Large intestine (tissue), 3 donors: Measurements from ENCODE around the gene CRYBG3. TPM values are rescaled to one million over a fixed set of nuclear protein-coding genes. Genes with fewer than 3 reads are reported as not detected.
"Not testable (repeated sequence)": the region's sequence is repeated elsewhere in the genome, so short reads cannot be mapped to it uniquely, and the experiment has no call there.

Source experiments
- DNase-seq, 2 donors: peaks; one replicate each; pipeline versions ENCODE4 v3.0.0 to v3.0.0-alpha.2; 2013
- H3K27ac ChIP-seq: one replicate; pipeline ENCODE4 v1.5.1; 2013; ENCODE audit warnings: low read length
- H3K27me3 ChIP-seq: 2 replicates; pipeline ENCODE4 v1.6.1; 2013; ENCODE audit warnings: low read length; ENCODE audit not compliant: control insufficient read depth, insufficient read depth
- H3K36me3 ChIP-seq: 2 replicates; pipeline ENCODE4 v1.6.1; 2013; ENCODE audit warnings: low read length; ENCODE audit not compliant: control insufficient read depth, insufficient read depth
- H3K4me1 ChIP-seq: one replicate; pipeline ENCODE4 v1.6.1; 2013; ENCODE audit warnings: low read length; ENCODE audit not compliant: control insufficient read depth, insufficient read depth
- H3K4me3 ChIP-seq: one replicate; pipeline ENCODE4 v1.5.1; 2013; ENCODE audit warnings: low read length
- H3K9me3 ChIP-seq: one replicate; pipeline ENCODE4 v1.6.1; 2013; ENCODE audit warnings: mild to moderate bottlenecking, low read depth, low read length, moderate library complexity; ENCODE audit not compliant: control insufficient read depth
- WGBS: methylation state at CpG from one replicate; pipeline ENCODE4 v1.1.5; 2013; ENCODE audit warnings: low lambda C conversion rate; ENCODE audit not compliant: insufficient coverage; 5-methylcytosine and 5-hydroxymethylcytosine counted together
- polyA plus RNA-seq: library from polyadenylated mRNA; unstranded; fragments of 120-200 nt; gene quantifications from one replicate; pipeline ENCODE4 v1.2.1, GENCODE V29; 2013

CRYBG3 gene
- polyA plus RNA-seq, 1 donor, result 8.9 TPM

DNA sequence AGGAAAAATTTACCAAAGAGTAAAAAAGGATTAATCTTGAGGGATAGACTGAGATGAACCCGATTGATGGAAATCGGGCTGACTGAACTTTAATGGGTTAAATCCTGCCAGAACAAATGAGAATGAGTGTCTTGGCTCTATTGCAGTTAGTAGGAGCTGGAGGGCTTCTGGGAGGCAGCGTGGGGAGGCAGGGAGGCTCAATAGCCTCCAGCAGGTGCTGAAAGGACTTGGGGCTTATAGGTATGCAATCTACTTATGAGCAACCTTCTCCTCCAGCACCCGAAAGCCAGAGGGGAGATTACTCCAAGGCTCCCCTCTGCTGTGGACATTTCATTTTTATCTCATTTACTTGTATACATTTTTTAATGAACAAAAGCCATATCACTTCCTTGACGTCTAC is 1.0 kb upstream of the CRYBG3 start:
- H3K27me3 ChIP-seq, result peaks cover 2% of the 10 kb centered on the region
- no peaks in the 10 kb centered on the region for H3K36me3 ChIP-seq
- WGBS, result 67% methylated on average over 1 of the region's 5 CpGs
- no peaks in the 10 kb centered on the region for H3K4me1 ChIP-seq
- peak overlapping the region; percentile 55 for H3K4me3 ChIP-seq
- no peak for DNase-seq
- H3K27ac ChIP-seq, result peak overlapping the region; percentile 82
- no peaks in the 10 kb centered on the region for H3K9me3 ChIP-seq

DNA sequence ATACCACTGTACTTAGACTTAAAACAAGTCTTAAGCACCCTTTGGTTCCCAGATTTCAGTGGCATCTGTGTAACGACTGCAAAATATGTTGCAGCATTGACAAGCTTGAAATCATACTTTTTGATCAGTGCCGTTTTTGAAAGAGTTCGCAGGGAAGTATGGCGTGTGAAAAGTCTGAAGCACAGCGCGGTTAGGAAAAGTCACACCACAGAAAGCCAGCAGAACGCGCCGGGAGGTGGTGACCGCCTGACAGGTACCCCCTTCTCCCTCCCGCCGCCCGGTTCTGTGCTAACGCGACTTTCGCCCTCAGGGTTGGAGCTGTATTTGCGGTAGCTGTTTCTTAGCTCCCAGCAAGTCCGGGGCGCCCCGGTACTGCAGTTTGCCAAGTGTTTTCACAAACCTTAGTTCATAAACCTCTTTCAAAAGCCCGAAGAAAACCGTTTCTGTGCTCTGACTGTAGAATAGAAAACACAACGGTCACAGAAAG is 481 bp upstream of the CRYBG3 start:
- no peak for DNase-seq
- Histone ChIP-seq H3K27me3 (peaks cover 2% of the 10 kb centered on the region), H3K27ac (peak overlapping the region; percentile 82), H3K36me3 (no peaks in the 10 kb centered on the region), H3K9me3 (no peaks in the 10 kb centered on the region), H3K4me1 (no peaks in the 10 kb centered on the region), H3K4me3 (peak overlapping the region; percentile 55)
- no CpG with 5 or more reads among the region's 23 CpGs for WGBS

DNA sequence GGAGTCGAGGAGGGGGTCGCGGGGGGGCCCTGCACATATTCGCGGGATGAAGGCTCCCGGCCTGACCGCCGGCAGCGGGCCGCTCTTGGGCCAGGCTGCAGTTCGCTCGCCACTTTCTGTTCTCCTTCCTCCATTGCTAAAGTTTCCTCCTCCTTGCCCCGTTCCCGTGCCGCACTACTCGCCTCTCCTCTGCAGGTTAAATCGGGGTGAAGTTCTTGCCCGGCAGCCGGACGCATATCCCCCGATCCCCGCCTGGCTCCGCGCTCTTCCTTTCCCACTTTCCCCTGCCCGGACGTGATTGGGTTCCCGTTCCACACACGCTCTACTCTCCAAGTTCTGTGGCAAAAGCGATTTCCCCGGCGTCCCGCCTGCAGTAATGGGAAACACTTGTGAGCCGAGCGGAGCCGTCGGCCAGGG is 556 bp downstream of the CRYBG3 start:
- H3K4me1 ChIP-seq, result no peaks in the 10 kb centered on the region
- DNase-seq, result peak in 1 of 2 donors; percentile 58
- no CpG with 5 or more reads among the region's 36 CpGs for WGBS
- H3K27ac ChIP-seq, result peak overlapping the region; percentile 77
- H3K9me3 ChIP-seq, result no peaks in the 10 kb centered on the region
- peaks cover 2% of the 10 kb centered on the region for H3K27me3 ChIP-seq
- no peaks in the 10 kb centered on the region for H3K36me3 ChIP-seq
- peak overlapping the region; percentile 77 for H3K4me3 ChIP-seq

DNA sequence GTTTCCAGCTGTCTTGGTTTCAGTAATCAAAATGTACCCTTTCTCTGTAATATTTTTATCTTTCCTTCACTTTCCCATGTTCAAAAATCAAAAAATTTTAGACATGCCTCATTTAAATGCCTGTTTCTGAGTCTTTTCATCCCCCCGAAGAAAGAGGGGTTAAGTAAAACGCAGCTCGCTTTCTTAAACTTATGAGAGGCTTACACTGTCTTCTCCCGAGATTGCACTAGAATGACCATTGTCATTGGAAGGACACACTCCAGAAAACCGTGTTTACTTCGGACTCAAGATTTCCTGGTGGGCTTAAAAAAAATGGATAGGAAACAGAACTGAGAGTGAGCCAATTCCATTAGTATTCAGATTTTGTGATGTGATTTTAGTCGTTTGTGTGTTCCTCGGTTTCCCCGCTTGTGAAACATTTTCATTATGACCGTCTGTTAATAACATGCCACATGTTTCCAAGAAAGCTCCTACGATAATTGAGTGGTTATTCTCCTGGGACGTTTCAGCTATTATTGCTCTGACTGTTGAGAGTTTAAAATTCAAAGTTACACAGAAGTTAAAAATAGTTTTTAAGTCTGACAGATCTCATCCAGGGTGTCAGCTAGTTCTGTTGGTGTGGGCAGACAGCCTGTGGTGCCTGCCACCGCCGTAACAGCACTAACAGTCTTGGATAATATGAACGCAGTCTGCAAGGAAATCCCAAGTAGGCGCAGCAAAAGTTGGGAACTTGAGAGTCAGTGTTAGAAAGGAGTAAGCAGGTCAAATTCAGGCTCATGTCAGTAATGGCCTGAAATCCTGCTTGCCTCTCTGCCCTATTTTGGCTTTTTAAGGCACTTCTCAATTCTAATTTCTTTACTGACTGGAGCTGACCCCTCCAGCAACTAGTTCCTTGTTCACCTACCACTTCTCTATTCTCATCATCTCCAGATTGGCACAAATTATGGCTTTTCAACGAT is 1.5 kb downstream of the CRYBG3 start:
- peak overlapping the region; percentile 77 for H3K4me3 ChIP-seq
- H3K36me3 ChIP-seq, result no peaks in the 10 kb centered on the region
- H3K9me3 ChIP-seq, result no peaks in the 10 kb centered on the region
- no peaks in the 10 kb centered on the region for H3K27me3 ChIP-seq
- WGBS, result 67% methylated on average over 7 of the region's 17 CpGs
- no peak for DNase-seq
- no peak overlapping the region for H3K27ac ChIP-seq
- no peaks in the 10 kb centered on the region for H3K4me1 ChIP-seq

DNA sequence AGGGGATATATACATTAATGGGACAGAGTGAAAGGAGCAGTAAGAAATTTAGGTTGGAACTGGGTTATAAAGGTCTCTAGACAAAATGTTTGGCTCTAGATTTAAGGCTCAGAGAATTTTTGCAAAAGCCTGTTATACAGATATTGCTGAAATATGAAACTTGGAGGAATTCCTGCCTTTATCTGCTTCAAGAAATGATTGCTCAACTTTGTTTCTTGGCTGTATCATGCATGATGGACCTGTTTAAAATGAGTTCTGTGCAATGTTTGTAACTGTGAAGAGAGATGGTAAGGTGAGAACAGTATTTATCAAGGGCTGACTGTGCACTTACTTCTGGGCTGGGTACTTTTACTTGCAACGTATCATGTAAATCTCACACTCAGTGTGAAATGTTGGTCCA is 3.3 kb downstream of the CRYBG3 start:
- no peak overlapping the region for H3K4me3 ChIP-seq
- H3K27ac ChIP-seq, result no peak overlapping the region
- H3K9me3 ChIP-seq, result no peaks in the 10 kb centered on the region
- H3K36me3 ChIP-seq, result no peaks in the 10 kb centered on the region
- WGBS, result no CpG with 5 or more reads among the region's 1 CpG
- H3K27me3 ChIP-seq, result no peaks in the 10 kb centered on the region
- H3K4me1 ChIP-seq, result no peaks in the 10 kb centered on the region
- DNase-seq, result no peak

DNA sequence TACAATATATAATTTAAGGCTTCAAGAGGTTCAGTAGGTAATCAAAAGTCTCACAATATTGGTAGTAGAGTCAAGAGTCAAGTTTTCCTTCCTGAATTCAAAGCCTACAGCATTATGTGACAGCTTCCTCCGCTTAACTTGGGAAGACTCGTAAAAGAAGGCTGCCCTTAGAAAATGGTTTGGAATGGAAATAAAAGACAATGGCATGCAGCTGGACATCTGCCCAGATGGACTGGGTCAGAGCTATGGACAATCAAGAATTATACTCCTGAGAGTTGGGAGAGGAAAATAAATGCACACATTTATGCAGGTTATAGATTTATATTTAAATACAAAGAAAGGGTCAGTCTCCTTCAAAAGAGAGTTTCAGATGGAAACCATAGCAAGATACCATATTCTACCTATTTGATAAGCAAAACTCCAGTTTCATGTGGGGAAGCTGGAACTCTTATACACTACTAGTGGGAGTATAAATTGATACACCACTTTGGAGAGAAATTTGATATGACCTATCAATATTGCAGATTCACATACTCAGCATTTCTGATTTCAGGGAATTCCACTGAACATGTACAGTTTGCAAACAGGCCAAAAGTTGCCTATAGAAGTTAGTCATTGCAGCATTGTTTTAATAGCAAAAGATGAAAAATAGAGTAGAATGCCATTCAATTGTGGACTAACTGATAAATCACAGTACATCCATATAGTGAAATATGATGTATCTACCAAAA is 6.1 kb downstream of the CRYBG3 start:
- H3K36me3 ChIP-seq, result no peaks in the 10 kb centered on the region
- H3K9me3 ChIP-seq, result no peaks in the 10 kb centered on the region
- WGBS, result 93% methylated on average over 2 of the region's 2 CpGs
- H3K27ac ChIP-seq, result no peak overlapping the region
- H3K4me1 ChIP-seq, result no peaks in the 10 kb centered on the region
- DNase-seq, result no peak
- no peak overlapping the region for H3K4me3 ChIP-seq
- no peaks in the 10 kb centered on the region for H3K27me3 ChIP-seq

DNA sequence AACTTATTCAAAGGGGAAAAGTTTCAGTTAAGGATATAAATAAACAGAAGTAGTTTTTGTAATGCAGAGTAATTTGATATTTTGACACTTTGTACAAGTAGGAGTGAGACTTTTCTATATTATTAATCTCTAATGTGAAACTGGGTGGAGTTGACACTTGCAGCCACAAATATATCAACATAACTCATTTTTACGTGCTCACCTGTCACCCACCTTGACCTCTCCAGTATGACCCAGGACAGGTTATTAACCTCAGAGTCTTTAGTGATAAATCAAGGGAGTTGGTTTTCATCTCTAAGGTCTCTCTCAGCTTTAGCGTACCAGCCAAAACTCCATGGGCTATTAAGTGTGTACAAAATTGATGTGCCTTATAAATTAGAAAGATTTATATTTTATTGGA is 7.4 kb downstream of the CRYBG3 start:
- H3K4me3 ChIP-seq, result no peak overlapping the region
- DNase-seq, result no peak
- no peaks in the 10 kb centered on the region for H3K27me3 ChIP-seq
- no peaks in the 10 kb centered on the region for H3K9me3 ChIP-seq
- 67% methylated on average over 1 of the region's 2 CpGs for WGBS
- H3K36me3 ChIP-seq, result no peaks in the 10 kb centered on the region
- H3K27ac ChIP-seq, result no peak overlapping the region
- H3K4me1 ChIP-seq, result no peaks in the 10 kb centered on the region

DNA sequence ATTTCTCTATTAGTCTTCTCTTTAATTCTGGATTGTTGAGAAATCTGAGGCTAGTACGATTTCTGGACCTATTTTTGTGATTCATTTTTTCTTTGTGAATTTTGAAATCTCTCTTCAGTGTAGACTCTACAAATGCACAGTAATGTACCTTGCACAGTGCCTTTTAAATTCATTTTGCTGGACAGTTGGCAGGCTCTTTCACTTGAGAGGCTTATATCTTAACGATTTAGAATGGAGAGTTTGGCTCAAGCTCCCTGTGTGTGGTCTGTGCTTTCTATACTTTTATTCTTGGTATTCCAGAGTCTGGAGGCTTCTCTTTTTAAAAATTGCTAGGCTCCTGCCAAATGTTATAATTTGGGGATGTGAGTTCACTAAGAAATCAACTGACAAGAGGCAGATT is 8.8 kb downstream of the CRYBG3 start:
- no peak overlapping the region for H3K27ac ChIP-seq
- WGBS, result no CpG with 5 or more reads among the region's 2 CpGs
- DNase-seq, result no peak
- no peaks in the 10 kb centered on the region for H3K27me3 ChIP-seq
- no peak overlapping the region for H3K4me3 ChIP-seq
- H3K36me3 ChIP-seq, result no peaks in the 10 kb centered on the region
- no peaks in the 10 kb centered on the region for H3K9me3 ChIP-seq
- no peaks in the 10 kb centered on the region for H3K4me1 ChIP-seq

DNA sequence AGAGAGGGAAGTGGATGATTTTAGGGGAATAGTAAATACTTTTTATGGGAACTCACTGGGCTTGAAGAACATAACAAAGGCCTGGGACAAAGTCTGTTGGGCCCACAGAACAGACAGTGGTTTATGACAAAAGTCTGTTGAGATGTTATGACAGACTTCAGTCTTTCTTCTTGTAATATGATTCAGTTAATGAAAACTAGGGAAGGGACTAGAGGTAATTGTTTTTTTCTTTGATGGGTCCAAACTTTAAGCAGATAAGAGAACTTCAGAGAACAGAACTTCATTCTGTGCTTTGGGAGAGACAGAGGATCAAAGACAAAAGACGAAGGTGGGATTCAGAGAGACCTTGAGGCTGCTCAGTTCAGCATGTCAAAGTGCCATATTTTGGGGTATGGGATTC is 9.3 kb downstream of the CRYBG3 start:
- no peak for DNase-seq
- Histone ChIP-seq H3K27ac (no peak overlapping the region), H3K36me3 (no peaks in the 10 kb centered on the region), H3K27me3 (no peaks in the 10 kb centered on the region), H3K4me1 (no peaks in the 10 kb centered on the region), H3K9me3 (no peaks in the 10 kb centered on the region), H3K4me3 (no peak overlapping the region)
- WGBS, result no CpG with 5 or more reads among the region's 1 CpG

DNA sequence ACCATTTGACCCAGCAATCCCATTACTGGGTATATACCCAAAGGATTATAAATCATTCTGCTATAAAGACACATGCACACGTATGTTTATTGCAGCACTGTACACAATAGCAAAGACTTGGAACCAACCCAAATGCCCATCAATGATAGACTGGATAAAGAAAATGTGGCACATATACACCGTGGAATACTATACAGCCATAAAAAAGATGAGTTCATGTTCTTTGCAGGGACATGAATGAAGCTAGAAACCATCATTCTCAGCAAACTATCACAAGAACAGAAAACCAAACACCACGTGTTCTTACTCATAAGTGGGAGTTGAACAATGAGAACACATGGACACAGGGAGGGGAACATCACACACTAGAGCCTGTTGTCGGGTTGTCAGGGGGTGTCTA is 11.4 kb downstream of the CRYBG3 start:
- 100% methylated on average over 1 of the region's 4 CpGs for WGBS
- not testable (repeated sequence) for DNase-seq, H3K4me3 ChIP-seq

More for the DNA sequence above, 11.4 kb downstream of the CRYBG3 start:
- H3K36me3 ChIP-seq, H3K9me3 ChIP-seq, H3K27me3 ChIP-seq, H3K27ac ChIP-seq, H3K4me1 ChIP-seq: not testable (repeated sequence)
